LHCN-M2 (cell line): ENCODE results near the gene SLC6A4. TPM values are rescaled to one million over a fixed set of nuclear protein-coding genes. Genes with fewer than 3 reads are reported as not detected.
"Not testable (repeated sequence)": the region's sequence is repeated elsewhere in the genome, so short reads cannot be mapped to it uniquely, and the experiment has no call there.

Experiments used
- DNase-seq: peaks from one replicate; pipeline ENCODE4 v3.0.0-alpha.2; 2012; ENCODE audit warnings: low read depth
- total RNA-seq: library from RNA; depleted of rRNA; stranded (reverse); fragments of >200 nt; gene quantifications from 2 replicates; pipeline ENCODE4 v1.2.3, GENCODE V29; 2014

Gene SLC6A4
- total RNA-seq, 1 experiment from 2014 or later = not detected

DNA sequence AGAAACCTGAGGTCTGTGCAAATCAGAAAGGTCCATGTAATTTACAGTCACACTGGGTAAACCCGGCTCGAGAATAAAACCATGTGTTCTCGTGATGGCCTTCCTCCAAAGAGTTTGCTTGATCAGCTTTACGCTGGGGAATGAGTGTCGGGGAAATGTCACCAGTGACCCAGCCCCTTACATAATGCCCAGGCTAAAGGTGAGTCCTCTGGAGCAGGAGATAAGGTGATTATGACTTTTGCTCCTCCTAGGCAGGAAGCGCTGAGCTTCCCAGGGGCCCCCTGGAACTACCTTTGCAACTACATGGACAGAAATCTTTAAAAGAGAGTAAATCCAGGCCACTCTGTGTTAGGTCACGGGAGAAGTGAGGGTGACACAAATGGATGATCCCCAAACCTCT, 15.7 kb downstream of the SLC6A4 start:
- no peak for DNase-seq

DNA sequence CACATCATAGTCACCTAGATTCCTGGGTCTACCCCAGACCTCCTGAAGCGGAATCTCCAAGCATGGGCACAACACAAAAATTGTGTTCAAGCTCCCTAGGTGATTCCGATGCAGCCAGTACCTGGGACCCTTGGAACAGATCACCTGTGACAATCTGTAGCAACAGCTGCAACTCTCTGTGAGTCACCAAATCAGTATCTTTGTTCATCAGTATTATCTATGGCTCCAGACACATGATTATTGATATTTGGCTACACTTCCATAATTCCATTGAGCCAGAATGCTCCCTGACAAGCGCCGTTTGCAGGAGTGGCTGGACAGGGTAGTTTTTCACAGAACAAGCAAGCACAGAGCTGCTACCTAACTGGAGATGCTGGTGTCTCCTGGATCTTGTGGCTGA, 16.2 kb downstream of the SLC6A4 start:
- no peak for DNase-seq

DNA sequence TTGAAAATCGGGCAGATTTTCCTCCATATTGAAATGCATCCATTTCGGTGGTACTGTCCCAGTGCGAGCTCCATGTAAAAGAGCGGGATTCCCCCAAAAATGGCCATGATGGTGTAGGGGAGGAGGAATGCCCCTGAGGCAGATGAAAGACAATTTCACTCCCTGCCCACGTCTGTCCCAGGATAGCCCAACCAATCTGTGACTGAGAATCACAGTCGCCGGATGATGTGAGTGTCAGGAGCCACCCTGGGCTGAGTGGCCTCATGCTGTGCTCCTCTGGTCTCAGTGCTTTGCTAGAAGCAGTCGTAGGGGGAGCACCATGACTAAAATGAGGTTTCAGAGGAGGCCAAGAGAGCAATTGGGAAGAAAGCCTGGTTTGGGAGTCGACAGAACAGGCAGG, 16.7 kb downstream of the SLC6A4 start:
- DNase-seq = no peak

DNA sequence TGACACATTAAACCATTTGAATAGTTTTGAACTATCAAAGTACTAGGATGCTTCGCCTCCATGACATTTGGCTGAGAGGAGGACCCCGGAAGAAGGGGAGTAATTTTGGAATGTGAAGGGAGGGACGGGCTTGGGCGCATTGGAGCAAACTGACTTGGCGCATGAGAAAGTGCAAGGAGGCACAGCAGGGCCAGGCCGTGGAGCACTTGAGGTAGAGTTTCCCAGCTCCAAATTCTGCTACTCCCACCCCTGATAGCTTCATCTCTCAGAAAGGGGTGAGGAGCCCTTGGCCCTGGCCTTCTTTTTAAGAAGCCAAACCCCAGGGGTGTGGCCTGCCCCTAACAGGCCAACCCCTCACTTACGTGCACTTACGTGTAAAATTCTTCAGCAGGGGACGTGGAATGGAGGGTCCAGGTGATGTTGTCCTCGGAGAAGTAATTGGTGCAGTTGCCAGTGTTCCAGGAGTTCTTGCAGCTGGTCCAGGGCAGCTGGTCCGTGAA, 17.7 kb downstream of the SLC6A4 start:
- DNase-seq = no peak

DNA sequence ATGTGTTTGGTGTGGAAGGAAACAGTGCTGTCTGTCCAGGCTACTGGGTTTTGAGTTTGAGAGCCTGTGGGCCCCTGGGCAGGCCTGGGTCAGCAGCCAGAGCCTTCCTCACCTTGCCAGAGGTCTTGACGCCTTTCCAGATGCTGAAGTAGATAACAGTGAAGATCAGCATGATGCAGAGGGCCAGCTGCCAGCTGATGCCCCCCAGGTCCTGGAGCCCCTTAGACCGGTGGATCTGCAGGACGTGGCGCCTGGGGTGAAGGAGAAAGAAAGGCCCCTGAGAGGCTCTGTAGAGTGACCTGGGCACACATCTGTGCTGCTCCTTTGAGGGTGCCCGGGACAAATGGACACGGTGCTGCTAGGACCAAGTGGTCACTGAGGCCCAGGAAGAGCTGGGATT, 18.4 kb downstream of the SLC6A4 start:
- no peak for DNase-seq

DNA sequence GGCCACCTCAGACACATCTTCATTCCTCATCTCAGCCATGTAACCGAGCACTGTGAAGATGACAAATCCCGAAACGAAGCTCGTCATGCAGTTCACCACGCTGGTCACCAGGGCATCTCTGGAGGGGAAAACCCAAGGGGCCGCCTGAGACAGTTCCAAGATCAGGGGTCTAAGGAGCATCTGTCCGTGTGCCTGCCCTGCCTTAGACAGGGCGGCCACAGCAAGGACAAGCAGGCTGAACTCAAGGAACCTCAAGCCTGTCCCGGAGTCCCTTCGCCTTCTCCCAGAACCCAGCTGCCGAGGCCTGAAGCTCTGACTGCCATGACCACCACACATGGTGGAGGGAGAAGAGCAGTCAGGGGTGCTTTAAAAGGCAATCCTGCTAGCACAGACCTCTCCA, 22.7 kb downstream of the SLC6A4 start:
- no peak for DNase-seq

DNA sequence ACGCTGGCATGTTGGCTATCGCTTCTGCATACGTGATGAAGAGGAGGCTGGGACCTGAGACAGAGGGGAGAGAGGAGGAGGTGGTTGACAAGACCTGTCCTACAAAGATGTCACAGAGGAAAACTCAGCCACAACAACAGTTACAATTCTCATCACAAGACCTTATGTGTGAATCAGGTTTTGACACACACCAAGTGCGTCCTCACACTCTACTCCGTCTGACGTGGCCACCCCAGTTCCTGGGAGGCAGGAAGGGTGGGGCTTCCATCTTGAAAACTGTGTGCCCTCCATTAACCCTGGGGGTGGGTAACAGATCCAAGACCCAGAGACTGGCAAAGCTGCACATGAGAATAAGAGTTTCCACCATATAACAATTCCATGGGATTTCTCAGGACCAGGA, 24.1 kb downstream of the SLC6A4 start:
- DNase-seq = no peak

DNA sequence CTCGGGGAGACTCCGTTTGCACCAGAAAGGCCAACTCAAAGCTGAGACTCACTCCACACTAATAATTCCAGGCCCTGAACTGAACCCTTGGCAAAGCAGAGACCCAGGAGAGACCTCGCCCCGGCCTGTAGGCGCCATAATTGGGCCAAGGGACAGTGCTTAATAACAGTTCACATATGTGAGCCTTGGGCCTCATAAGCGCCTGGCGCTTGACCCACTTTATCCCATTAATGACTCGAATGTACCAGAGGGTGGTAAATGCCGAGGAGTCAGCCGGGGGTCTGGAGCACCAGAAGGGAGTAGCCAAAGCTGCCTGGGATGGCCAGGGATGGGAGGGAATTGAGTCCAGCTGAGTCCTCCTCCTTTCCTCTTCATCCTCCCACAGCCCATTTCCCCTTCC, 24.6 kb downstream of the SLC6A4 start:
- no peak for DNase-seq

DNA sequence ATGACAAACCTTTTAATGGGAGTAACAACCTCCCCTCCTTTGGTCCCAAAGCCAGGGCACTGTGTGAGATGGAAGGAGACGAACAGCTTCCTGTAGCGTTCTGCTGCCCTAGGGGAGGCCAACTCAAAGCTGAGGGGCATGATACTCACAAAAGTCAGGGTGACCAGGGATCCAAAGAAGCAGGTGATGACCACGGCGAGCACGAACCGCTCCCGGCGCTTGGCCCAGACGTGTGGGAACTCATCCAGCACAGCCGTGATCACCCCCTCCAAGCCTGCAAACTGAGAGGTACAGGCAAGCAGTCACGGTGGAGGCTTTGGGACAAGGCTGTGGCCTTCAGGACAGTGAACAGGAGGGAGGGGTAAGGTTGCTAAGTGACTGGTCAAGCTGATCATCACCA, 25.1 kb downstream of the SLC6A4 start:
- DNase-seq = no peak

DNA sequence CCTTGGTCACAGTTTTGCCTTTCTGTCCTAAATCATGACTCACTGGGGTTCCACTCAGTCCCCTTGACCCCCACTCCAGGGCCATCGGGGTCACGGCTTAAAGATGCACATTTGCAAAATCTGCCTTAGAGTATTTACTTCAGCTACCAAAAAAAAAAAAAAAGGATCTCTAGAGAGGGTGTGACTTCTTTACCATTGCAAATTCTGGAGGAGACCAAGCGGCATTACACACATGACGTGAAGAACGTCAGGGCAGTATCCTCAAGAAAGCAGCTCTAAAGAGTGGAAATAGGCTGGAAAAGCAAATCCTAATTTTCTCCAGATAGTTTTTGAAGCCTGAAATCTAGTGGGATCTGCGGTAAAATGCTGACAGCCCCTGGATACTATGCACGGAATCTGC, 25.6 kb downstream of the SLC6A4 start:
- no peak for DNase-seq

DNA sequence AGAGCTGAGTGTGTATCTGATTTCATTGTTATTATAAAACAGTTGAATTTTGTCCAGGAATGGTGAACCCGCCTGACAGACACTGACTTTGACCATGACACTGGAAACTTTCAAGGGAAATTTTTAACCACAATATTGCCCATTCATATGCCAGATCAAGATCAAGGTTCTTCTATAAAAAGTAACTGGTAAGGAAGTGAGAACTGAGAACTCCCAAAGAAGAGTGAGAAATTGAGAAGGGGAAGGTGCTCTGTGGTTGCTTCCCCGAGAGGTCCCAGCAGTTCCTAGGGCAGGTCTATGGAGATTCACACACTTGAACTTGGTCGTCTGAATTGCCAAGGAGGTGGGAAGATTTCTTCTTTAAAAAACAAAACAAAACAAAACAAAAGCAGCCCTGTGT, 27.3 kb downstream of the SLC6A4 start:
- no peak for DNase-seq

DNA sequence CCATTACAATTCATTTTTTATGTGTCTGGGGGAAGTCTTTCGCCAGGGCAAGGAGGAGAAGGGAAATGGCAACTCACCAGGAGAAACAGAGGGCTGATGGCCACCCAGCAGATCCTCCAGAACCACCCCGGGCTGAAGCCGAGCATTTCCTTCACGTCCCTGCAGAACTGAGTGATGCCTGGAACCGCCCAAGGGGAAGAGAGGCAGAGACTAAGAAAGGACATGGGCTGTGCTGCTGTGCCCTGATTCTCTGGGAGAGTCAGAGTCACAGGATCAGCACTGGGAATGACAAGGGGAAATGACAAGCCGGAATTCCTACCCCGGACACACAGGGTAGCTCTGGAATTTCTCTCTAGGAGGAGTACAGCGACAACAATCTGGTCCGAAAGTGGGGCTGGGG, 27.8 kb downstream of the SLC6A4 start:
- DNase-seq = no peak

DNA sequence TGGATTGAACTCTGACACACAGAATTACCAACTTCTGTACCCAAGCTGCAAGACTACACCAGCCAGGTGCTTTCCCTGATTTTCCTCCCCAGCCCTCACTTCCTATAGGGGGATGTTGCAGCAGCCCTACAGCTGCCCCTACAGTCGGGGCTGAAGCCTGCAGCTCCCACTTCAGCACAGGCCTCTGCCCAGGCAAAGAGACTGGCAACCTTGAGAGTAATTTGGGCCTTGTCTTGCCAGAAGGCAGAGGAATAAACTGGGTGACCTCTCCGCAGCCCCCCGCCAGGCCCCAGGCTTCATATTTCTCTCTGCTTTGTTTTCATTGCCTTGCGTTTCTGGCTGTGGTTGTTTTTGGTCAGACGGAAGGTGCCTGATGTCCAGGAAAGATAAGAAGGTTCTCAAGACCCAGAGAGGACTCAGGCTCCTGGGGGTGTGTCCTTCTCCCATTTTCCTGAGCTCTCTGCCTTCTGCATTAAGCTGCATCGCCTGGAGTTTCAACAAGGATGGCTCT, 32.0 kb downstream of the SLC6A4 start:
- no peak for DNase-seq

DNA sequence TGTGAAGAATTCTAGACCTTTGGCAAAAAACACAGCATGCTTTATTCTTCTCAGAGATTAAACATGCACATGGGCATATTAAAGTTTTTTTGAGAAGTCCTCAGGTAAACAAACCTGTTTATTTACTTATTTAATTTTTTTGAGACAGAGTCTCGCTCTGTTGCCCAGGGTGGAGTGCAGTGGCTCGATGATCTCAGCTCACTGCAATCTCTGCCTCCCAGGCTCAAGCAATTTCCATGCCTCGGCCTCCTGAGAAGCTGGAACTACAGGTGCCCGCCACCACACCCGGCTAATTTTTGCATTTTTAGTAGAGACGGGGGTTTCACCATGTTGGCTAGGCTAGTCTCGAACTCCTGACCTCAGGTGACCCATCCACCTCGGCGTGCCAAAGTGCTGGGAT, 34.8 kb downstream of the SLC6A4 start:
- not testable (repeated sequence) for DNase-seq

DNA sequence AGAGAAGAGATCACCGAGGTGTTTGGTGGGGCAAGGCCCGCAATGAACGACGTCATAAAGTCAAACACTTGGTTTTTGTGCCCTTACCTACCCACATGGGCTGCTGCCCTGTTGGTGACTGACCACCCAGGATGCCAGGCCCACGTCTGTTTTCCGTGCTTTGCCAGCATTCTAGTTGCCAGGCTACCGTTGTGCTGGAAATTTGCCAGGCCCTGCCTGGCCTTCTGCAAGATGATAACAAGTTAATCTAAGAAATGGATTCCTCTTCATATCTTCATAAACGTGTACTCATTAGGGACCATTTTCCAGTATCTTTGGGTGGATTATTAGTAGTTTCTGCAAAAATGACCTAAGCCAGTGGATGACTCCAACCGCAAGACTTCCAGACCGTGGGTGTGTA, 35.4 kb downstream of the SLC6A4 start:
- no peak for DNase-seq

DNA sequence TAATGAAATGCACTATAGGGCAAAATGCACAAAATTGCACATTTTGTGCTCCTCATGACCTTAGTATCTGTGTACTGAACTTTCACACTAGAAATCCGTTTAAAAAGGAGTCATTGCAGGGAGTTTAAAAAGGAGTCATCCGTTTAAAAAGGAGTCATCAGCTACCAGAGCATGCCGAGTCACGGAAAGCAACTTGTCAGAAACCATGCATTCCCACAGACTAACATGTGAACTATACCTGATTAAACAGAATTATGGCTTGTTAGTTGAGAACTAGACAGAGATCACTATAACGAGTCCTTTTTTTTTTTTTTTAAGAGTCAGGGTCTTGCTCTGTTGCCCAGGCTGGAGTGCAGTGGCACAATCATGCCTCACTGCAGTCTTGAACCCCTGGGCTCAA, 35.9 kb downstream of the SLC6A4 start:
- DNase-seq = no peak

DNA sequence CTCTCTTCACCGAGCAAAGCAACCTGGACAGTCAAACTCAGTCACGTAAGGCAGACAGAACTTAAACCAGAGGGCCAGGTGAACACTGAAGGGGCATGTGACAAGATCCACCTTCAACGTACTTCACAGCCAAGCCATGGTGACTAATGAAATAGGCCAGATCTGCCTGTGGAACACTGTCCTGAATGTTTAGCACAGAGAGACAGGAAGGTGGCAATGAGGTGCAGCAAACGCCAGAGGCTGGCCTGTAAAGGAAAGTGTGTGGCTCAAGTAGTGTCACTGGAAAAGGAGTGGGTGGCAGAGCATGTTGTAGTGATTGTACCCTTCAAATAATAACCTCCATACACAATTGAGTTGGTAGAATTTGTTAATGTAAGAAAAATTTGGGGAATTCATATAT, 38.1 kb downstream of the SLC6A4 start:
- no peak for DNase-seq

DNA sequence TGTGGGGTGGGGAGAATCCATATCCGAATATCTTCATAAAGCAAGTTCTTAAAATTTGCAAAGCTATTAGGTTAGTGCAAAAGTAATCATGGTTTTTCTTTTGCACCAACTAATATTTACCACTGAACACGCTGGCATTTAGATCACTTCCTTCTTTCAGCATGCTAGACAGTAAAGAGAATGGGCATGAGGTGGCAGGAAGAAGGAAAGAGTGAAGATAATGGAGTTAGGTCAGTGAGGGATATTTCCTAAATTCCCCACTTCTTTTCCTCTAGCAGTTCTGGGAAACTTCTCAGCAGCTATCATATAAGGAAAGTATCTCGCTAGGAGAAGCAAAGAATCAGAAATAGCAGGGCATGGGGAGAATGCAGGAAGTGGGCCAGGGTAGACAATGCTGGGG, 39.0 kb downstream of the SLC6A4 start:
- no peak for DNase-seq

DNA sequence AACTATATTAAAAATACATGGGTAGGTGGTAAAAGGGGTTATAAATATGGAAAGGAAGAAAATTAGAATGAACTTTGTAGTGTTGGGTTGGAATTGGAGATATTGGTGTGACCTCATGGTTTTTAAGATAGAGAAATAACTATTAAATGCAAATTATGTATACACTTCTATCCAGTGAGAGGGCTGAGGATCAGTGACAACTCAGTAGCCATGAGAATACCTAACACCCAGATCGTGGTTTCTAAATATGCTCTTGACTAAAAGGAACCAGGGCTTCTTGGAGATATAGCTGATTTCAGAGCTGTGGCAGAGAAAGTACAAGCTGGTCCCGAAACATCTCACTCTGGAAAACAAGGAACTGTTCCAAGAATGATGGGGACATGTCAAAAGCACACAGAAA, 44.4 kb downstream of the SLC6A4 start:
- no peak for DNase-seq

DNA sequence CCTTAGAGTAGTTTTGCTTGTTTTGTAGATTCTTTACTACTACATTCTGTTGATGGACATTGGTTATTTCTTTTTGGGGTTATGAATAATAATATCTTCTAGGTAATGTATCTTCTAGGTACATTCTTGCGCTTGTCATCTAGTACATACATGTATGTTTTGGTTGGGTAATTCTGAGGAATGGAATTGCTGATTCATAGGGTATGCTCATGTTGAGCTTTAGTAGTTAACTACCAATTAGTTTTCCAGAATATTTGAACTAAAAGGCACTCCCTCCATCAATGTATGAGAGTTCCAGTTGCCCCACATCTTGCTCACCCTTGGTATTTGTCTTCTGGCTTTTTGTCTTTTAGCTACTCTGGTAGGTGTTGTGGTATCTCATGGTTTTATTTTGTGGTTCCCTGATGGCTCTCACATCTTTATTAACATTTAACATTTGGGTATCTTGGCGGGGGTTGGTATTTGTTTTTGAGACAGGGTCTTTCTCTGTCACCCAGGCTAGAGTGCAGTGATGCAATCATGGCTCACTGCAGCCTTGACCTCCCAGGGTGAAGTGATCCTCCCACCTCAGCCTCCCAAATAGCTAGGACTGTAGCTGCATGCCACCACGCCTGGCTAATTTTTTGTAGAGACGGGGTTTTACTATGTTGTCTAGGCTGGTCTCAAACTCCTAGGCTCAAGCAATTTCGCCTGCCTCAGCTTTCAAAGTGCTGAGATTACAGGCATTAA, 47.1 kb downstream of the SLC6A4 start:
- DNase-seq = no peak

DNA sequence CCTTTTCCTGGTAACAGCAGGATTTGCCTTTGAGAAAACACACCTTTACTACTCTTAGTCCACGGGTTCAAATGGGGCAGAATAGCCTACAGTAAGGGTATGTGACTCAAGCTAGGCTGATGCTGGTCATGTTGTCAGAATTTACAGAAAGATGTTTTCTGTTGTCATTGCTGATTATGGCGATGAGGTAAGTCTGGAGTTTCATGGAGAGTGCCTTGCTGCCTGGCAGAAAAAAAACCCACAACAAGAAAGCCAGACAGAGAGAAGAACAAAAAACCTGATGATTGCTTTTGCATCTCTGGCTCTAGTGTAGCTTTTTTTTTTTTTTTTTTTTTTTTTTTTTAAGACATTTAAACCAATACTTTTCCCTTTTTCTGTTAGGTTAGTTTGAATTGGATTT, 47.9 kb downstream of the SLC6A4 start:
- DNase-seq = no peak

DNA sequence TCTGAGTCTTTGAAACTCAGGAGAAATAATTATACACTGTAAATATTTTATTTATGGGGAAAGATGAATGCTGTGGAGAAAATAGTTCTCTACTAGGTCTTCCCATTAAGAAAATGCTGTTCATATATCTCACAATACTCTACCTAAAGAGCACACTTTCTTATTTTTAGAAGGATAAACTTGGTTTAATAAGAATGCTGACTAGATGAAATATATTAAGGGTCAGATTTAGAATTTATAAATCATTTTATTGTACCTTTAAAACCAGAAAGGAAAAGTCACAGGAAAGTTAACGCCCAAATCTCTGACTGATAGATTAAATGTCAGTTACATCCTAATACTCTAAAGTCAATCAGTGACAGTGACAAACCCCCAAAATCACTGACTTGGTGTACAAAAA, 48.7 kb downstream of the SLC6A4 start:
- DNase-seq = no peak

DNA sequence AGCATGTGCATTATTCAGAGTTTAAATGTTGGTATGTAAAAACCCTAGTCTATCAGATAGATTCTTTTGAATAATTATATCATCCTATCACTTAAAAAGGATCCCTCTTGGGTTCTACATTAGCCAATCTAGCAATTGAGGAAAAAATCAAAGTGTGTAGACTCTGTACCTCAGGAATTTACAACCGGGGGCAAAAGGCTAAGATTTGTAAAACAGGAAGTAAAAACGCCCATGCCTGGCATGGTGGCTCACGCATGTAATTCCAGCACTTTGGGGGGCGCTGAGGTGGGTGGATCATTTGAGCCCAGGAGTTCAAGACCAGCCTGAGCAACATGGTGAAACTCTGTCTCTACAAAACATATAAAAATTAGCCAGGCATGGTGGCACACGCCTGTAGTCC, 58.6 kb downstream of the SLC6A4 start:
- DNase-seq = no peak

DNA sequence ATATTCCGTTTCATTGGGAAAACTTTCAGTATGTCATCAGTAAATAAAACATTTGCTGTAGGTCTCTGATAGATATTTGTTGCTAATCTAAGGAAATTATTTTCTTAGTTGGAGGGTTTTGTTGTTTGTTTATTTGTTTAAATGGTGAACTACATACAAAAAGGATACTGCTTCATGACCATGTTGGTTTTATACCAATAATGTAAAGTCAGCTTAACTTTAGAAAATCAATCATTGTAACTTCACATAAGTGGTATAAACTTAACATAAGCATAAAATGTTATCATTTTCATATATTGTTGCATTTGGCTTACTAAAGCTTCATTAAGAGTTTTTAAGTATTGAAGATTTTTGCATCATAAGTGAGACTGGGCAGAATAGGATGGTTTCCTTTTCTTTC, 60.9 kb downstream of the SLC6A4 start:
- DNase-seq = no peak
